Raji (cell line): Measurements from ENCODE around the gene CD47.

Source experiments
- POLR2A ChIP-seq: IDR thresholded peaks from 2 replicates; pipeline ENCODE4 v1.6.1; 2011; ENCODE audit warnings: low read depth, low read length, control low read depth; ENCODE audit not compliant: insufficient read depth

CD47 gene

DNA sequence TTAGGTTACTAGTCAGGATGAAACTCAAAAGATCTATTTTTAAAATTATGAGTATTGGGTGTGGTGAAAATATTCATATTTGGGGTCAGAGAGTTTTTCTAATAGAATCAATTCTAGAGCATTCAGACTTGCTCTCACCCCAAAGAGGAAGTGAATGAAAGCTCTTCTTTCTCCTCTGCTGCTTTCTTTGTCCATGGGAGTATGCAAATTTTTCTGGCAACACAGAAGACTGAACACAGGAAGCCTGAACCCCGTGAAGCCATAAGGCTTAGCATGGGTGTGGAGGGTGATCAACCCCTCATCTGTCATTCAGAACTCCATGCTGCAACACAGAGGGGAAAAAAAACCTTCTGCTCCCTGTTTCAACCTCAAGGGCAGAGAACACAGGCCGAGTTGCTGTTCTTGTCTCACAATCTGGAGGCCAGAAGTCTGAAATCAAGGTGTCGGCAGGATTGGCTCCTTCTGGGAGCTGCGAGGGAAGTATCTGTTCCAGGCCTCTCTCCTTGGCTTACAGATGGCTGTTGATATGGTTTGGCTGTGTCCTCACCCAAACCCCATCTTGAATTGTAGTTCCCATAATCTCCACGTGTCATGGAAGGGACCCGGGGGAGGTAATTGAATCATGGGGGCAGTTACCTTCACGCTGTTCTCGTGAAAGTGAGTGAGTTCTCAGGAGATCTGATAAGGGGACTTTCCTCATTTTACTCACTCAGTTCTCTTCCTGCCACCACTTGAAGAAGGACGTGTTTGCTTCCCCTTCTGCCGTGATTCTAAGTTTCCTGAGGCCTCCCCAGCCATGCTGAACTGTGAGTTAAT, 33.7 kb upstream of the CD47 start:
- TF ChIP-seq POLR2A: peak; percentile 79

DNA sequence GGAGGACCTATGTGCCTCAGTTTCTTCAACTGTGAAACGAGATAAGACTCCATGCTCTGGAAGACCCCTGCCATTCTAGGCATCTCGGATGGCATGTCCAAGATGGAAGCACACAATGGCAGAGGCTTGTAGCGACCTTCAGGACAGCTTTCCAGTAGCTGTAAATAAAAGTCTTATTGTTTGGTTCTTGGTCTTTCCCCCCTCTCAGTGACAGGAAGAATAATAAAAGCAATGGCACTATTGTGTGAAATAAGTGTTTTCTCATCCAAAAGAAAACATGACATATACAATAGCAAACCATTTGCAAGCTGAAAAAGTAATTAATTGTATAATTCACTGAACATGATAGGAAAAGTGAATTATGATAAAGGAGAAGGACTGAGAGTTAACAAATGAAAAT, 32.5 kb upstream of the CD47 start:
- TF ChIP-seq POLR2A: no peak

GRCh38 chr3:108122276-108122675, 31.4 kb upstream of the CD47 start:
- TF ChIP-seq POLR2A: no peak

DNA sequence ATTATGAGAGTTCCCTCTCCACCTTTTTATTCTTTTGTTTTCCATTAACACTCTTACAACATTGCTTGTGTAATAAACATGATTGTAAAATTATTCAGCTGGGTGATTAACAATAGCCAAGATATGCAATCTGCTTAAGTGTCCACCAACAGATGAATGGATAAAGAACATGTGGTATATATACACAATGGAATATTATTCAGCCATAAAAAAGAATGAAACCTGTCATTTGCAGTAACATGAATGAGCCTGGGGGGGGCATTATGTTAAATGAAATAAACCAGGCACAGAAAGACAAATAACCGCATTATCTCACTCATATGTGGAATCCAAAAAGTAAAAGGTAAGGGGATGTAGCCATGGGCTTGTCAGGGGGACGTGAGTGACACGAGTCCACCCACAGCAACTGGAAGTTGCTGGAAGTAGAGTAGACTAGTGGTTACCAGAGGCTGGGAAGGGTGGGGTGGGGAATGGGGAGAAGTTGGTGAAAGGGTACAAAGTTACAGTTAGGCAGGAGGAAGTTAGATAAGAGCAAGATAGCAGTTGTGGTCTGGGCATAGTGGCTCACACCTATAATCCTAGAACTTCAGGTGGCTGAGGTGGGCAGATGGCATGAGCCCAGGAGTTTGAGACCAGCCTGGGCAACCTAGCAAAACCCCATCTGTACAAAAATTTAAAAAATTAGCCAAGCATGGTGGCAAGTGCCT, 28.7 kb upstream of the CD47 start:
- no peak for TF ChIP-seq POLR2A

DNA sequence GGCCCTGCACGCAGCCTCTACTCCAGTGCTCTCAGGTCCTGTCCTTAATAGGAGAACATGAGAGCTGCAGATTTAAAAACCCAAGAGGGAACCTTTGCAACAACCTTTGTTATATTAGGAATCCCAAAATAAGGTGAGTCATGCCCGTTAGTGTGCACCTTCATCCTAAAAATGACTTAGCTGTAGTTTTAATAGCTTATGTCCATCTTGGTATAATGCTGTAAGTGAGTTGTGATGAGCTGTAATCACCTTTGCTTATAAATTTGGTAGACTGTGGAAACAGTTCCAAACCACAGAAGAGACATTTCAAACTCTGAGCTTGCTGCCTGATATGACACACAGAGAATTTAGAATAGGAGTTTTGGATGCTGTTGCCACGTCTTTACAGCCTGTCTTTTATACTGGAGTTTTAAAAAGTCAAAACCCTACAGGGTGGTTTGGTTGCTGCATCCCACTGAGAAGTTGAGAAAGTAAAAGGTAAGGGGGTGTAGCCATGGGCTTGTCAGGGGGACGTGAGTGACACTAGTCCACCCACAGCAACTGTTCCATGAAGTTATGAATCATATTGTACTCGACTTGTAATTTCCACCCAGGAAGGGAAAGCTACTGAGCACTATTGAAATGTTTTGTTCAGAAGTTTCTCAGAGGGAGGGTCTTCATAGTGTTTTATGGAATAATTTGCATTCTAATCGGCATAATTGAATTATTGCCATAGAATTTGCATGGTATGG, 27.4 kb upstream of the CD47 start:
- no peak for TF ChIP-seq POLR2A

- TF ChIP-seq POLR2A: no peak
Measured at GRCh38 chr3:108117241-108117775, 26.5 kb upstream of the CD47 start.

DNA sequence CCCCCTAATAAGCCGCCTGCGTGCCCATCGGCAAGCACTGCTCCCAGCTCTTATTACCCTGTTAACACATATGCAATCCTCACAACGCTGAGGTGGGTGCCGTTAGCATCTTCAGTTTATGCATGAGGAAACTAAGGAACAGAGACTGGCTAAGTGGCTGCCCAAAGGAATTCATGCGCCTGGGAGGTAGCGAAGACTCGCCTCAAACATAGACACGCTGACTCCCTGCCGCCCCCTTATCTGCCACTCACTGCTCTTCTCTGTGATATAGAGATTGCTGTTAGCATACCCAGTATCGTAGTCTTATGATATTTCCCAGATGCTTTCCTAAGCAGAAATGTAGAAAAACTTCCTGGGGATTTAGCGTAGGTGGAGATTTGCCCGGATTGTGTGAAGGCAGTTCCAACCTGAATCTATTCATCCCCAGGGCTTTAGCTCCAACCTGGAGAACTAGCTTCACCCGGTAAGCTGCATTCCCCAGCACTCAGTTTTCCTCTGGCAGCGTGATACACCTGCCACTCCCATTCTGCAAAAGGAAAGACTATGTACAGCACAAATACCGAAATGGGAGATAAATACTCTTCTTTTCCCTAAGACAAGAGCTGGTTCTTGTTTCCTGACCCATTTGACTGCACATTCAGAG, 23.7 kb upstream of the CD47 start:
- TF ChIP-seq POLR2A: no peak

- TF ChIP-seq POLR2A: no peak
Measured at GRCh38 chr3:108113975-108114374, 23.1 kb upstream of the CD47 start.

GRCh38 chr3:108110934-108111333, 20.1 kb upstream of the CD47 start:
- no peak for TF ChIP-seq POLR2A

DNA sequence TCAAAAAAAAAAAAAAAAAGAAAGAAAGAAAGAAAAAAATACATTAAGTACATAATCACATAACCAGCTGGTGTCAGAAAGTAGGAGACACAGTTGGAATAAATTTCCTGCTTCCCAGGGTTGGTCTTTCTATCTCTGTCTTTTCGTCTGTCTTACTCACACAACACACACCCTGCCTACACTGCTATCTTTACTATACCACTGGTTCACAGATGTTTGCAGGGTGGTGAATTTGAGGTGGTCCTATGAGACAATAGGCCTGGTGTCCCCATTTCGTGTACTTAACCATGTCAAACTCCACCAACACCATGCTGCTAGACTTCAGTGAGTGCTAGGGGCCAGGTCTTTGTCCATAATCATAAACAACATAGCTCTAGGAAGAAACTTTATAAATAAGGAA, 17.6 kb upstream of the CD47 start:
- no peak for TF ChIP-seq POLR2A

- no peak for TF ChIP-seq POLR2A
Measured at GRCh38 chr3:108106449-108106848, 15.6 kb upstream of the CD47 start.

GRCh38 chr3:108106031-108106430, 15.2 kb upstream of the CD47 start:
- TF ChIP-seq POLR2A: no peak

DNA sequence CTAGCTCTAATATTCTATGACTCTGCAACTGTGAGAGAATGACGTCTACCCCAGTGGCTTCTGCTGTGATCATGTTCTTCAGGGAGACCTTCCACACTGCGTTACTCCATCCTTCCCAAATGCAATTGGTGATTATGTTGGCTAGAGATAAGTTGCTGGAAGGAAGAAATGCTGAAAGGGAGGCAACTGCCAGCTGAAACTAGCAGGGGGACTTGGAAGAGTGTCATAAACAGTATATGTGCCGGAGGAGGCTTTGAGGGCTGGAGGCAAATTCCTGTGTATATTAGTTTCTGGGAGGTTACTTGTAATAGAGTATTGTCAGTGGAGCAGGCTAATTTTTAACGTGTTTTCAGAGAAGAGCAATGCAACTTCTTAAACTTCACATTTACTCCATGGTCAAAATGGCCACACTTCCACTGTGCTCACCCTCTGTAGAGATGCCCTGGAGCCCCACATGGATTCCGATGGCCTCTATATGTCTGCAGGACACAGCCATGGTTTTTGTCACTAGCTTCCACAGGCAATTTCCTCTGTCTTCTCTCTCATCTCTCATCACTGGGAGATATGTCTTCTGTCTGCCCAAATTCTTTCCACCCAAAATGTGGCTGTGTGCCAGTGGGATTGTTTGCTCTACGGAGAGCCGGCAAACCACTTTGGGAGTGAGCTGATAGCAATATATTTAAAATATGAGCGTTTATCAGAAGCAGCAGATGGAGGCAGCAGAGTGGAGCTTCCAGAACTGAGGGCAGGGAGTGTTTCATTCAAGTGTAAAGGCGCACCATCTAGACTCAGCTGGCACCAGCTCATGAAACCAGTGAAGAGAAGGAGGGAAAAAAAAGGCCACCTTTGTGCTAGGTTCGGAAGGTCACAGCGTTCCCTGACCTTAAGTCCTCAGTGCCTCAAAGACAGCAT, 13.3 kb upstream of the CD47 start:
- TF ChIP-seq POLR2A: no peak
